ENCODE results near the gene ALDH6A1.

- TF ChIP-seq POLR2A (IDR thresholded peaks at IDR 0.05; ENCODE audit: low read depth, low read length) (no peak), TAF1 (IDR thresholded peaks at IDR 0.05; ENCODE audit: borderline replicate concordance, low read depth, low read length) (no peak), POLR2AphosphoS5 (IDR thresholded peaks at IDR 0.05; ENCODE audit: low read depth, low read length) (no peak)
These were observed 70.0 kb downstream of the ALDH6A1 start for GRCh38 chr14:74014299-74014698.
